HG03521 (cell line): ENCODE results near the gene ERBIN.
"Not testable (repeated sequence)": the region's sequence is repeated elsewhere in the genome, so short reads cannot be mapped to it uniquely, and the experiment has no call there.

Experiments used
- ATAC-seq: cut with Tn5 transposase; IDR thresholded peaks from one replicate; pipeline ENCODE4 v1.9.1; 2021; ENCODE audit warnings: mild to moderate bottlenecking, moderate library complexity; ENCODE audit not compliant: unreplicated experiment

Gene ERBIN

DNA sequence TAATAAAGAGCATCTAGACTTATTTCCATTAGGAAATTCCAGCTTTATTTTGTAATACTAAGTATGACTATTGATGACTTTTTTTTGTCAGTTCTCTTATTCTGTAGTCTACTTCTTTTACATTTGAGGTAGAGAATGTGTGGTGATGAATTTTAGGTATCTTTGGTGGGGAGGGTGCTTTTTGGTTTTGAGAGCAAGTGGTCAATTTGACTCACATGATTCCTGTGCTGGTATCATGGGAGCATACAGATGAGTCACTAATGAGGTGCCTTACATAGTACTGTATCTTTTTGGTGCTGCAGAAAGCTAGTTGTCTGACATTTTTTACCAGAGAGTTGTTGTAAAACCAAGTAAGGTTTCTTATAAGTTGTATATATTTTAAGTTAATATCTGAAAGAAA lies 35.3 kb downstream of the ERBIN start:
- peak; percentile 75 for ATAC-seq

- no peak for ATAC-seq
Measured at GRCh38 chr5:65967288-65968066, 41.1 kb downstream of the ERBIN start.

GRCh38 chr5:65969539-65970393 lies 43.4 kb downstream of the ERBIN start:
- no peak for ATAC-seq

GRCh38 chr5:65970481-65971367 lies 44.3 kb downstream of the ERBIN start:
- no peak for ATAC-seq

GRCh38 chr5:65971643-65972042 lies 45.3 kb downstream of the ERBIN start:
- no peak for ATAC-seq

GRCh38 chr5:65972896-65973295 lies 46.5 kb downstream of the ERBIN start:
- not testable (repeated sequence) for ATAC-seq

- no peak for ATAC-seq
Measured at GRCh38 chr5:65978251-65978650, 51.9 kb downstream of the ERBIN start.

DNA sequence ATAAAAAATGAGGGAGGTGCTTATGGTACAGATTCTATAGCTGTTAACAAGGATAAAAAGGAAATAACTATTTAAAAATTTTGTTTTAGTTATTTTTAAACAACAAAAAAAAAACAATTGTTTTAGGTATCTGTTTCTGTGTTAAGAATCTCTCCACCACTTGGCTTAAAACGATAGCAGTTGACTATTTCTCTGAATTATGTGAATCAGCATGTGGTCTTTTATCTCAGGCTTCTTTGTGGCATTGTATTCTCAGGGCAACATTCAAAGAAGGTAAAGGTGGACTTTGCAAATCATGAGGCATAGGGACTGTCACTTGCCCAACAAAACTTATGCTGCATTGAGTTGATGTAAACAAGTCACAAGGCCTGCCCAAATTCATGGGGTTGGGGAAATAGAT lies 55.2 kb downstream of the ERBIN start:
- no peak for ATAC-seq

DNA sequence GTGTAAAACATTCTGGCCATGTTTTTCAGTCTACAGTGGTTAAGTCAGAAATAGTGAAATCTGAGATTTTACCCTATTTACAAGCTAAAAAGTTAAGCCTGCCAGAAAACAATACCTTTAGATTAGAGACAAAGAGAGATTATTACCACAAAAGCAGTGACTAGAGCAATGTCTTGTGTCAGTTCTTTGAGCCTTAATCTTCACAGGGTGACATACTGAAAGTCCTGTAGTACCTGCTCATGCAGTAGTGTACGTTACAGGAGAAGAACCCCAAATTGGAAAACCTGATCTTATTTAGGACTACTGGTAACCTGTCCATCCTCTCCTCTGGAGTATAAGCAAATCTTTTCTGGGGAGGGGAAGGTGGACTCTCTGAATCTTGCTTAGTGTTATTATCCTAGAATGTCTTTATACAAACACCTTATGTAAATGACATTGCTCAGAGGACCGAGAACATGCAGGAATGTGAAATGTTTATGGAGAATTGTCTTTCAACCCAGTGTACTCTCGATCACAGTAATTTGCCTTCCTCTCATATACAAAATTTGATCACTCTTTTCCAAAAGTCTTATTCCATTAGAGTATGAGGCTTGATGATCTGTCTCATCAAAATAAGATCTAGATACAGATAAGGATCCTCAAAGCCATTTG lies 55.7 kb downstream of the ERBIN start:
- ATAC-seq, result no peak

GRCh38 chr5:65982635-65983034 lies 56.3 kb downstream of the ERBIN start:
- no peak for ATAC-seq

GRCh38 chr5:65984098-65984885 lies 57.9 kb downstream of the ERBIN start:
- no peak for ATAC-seq

- ATAC-seq, result no peak
Measured at GRCh38 chr5:65986050-65986451, 59.7 kb downstream of the ERBIN start.

- no peak for ATAC-seq
Measured at GRCh38 chr5:65986796-65987195, 60.4 kb downstream of the ERBIN start.

GRCh38 chr5:65987982-65988381 lies 61.6 kb downstream of the ERBIN start:
- no peak for ATAC-seq

GRCh38 chr5:65989158-65989557 lies 62.8 kb downstream of the ERBIN start:
- ATAC-seq, result no peak

GRCh38 chr5:65992630-65993029 lies 66.3 kb downstream of the ERBIN start:
- ATAC-seq, result no peak

DNA sequence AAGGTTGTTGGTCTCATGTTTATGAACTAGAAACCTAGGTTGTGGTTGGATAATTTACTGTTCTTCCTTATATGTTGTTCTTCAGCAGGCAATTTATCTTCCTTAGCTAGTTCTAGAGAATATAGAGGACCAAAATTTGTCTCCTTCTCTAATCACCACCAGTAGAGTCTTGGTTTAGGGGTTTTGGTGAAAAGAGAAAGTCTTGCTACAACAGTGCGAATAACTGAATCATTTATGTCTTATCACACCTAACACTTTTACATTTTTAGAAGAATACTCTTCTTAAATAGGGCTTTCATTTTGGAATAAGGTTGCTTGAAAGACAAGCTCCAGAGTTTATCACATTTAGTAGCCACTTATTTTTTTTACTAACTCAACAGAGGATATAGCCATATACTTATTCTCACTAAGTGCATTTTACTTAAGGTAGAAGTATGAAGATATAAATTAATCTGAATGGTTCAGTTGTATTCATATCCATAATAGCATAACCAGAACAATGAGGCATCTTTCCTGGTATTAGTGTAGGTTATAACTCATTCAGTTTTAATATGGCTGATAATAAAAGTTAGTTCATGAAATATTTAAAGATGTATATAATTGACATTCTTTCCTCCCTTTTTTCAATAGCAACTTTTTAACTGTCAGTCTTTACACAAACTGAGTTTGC lies 67.9 kb downstream of the ERBIN start:
- no peak for ATAC-seq

DNA sequence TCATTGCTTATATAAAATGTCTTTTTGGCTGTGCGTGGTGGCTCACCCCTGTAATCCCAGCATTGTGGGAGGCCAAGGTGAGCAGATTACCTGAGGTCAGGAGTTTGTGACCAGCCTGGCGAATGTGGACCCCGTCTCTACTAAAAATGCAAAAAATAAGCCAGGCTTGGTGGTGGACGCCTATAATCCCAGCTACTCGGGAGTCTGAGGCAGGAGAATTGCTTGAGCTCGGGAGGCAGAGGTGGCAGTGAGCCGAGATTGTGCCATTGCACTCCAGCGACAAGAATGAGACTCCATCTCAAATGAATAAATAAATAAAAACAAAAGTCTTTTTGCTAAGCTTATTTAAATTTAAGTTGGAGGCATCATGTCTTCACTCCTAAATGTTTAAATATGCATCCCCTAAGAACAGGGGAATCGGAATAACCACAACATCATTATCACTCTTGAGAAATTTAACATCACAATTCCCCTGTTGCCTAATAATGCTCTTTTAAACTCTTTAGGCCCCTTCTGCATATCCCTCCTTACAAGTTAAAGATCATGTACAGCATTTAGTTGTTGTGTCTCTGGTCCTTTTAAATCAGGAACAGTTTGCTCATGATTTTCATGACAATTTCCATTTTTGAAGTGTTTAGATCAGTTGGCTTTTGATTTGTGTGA lies 72.8 kb downstream of the ERBIN start:
- no peak for ATAC-seq

GRCh38 chr5:66001952-66002351 lies 75.6 kb downstream of the ERBIN start:
- no peak for ATAC-seq
